ENCODE data around the gene FGFR1OP2.

FGFR1OP2 gene

DNA sequence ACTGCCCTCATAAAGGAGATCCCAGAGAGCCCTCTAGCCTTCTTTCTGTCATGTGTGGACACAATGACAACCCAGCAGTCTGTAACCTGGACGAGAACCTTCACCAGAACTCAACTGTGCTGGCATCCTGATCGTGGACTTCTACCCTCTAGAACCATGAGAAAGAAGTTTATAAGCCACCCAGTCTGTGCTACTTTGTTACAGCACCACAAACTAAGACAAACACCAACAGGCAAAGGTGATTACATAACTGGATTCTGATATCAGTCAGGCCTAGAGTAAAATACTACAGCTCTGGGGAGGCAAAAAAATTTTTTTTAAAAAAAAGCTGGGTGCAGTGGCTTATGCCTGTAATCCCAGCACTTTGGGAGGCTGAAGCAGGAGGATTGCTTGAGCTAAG, 57.4 kb downstream of the FGFR1OP2 start:
- DNase-seq: no peak
- in situ Hi-C loops (cut with MboI; ENCODE audit: low pct_unique_long_range_greater_than_20kb, low sequenced_read_pairs): no loop called here

GRCh38 chr12:26997003-26997402, 58.7 kb downstream of the FGFR1OP2 start:
- DNase-seq: no peak
- in situ Hi-C loops (cut with MboI; ENCODE audit: low pct_unique_long_range_greater_than_20kb, low sequenced_read_pairs): no loop called here

GRCh38 chr12:27000961-27001360, 62.7 kb downstream of the FGFR1OP2 start:
- in situ Hi-C loops (cut with MboI; ENCODE audit: low pct_unique_long_range_greater_than_20kb, low sequenced_read_pairs): no loop called here
- no peak for DNase-seq

DNA sequence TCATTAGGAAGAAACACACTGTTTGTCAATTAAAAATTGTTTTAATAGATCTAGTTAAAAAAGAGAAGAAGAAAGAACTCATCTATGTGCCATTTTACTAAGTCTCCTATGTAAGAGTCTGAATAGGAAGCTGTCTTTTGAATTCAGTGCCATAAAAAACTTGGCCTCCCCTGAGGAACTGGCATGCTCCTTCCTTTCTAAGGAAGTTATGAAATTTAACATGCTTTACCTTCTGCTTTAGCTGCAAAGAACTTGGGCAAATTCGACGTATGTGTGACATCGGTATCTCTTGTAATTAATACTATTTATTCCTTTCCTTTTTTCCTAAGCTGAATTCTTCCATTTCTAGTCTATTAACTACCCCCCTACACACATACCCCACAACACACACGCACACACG, 63.4 kb downstream of the FGFR1OP2 start:
- in situ Hi-C loops (cut with MboI; ENCODE audit: low pct_unique_long_range_greater_than_20kb, low sequenced_read_pairs): no loop called here
- peak; percentile 54 for DNase-seq

DNA sequence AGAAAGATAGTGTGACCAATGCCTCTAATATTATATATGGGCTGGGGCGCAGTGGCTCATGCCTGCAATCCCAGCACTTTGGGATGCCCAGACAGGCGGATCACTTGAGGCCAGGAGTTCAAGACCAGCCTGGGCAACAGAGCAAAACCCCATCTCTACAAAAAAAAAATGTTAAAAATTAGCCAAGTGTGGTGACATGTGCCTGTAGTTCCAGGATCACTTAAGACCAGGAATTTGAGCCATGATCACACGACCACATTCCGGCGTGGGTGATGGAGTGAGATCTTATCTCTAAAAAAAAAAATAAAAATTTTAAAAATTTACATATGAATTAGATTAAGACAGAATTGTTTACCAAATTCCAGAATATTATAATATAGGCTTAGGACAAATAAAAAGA, 63.9 kb downstream of the FGFR1OP2 start:
- in situ Hi-C loops (cut with MboI; ENCODE audit: low pct_unique_long_range_greater_than_20kb, low sequenced_read_pairs): no loop called here
- no peak for DNase-seq

- DNase-seq: no peak
- in situ Hi-C loops (cut with MboI; ENCODE audit: low pct_unique_long_range_greater_than_20kb, low sequenced_read_pairs): no loop called here
Observed at GRCh38 chr12:27003421-27004381, 65.4 kb downstream of the FGFR1OP2 start.

DNA sequence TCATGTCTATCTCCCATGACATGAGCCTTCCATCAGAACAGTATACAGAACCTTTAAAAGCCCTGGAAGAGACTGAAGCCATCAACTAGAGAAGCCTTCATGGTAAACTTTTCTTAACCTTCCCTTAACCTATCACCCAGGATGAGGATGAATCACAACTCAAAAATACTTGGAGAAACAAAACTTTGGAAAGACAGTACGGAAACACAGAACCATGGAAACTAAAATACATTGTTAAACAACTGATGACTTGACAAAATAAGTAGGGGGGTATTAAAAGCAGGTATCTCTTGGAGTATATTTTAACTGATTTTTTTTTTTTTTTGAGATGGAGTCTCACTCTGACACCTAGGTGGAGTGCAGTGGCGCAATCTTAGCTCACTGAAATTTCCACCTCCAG, 67.2 kb downstream of the FGFR1OP2 start:
- DNase-seq: no peak
- in situ Hi-C loops (cut with MboI; ENCODE audit: low pct_unique_long_range_greater_than_20kb, low sequenced_read_pairs): no loop called here

DNA sequence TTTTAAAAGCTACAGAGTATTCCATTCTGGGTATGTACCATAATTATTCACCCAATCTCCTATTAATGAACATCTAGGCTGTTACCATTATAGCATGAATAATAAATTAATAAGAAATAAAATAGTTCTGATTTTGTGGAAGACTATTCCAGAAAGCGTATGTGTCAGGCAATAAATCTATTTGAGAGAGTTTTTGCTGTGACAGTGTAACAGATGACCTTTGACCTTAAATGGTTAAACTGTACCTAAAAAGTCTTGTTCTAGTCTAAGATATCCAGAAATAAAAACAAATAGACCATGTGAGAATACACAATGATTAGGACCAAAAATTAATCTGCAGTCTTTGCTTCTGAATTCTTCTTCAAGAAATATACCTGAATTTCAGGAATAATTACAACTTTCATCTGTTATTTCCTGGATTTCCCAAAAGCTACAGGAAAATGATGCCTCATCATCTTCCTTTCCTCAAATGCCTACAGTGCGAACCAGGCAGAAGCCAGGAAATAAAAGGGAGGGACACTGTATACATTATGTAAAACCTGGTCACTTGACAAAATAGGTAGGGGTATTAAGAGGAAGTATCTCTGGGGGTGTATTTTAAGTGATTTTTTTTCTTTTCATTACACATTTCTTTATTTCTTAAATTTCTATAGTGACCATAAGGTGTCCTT, 68.7 kb downstream of the FGFR1OP2 start:
- in situ Hi-C loops (cut with MboI; ENCODE audit: low pct_unique_long_range_greater_than_20kb, low sequenced_read_pairs): no loop called here
- no peak for DNase-seq

- in situ Hi-C loops (cut with MboI; ENCODE audit: low pct_unique_long_range_greater_than_20kb, low sequenced_read_pairs): no loop called here
- no peak for DNase-seq
Observed at GRCh38 chr12:27008081-27008480, 69.8 kb downstream of the FGFR1OP2 start.

DNA sequence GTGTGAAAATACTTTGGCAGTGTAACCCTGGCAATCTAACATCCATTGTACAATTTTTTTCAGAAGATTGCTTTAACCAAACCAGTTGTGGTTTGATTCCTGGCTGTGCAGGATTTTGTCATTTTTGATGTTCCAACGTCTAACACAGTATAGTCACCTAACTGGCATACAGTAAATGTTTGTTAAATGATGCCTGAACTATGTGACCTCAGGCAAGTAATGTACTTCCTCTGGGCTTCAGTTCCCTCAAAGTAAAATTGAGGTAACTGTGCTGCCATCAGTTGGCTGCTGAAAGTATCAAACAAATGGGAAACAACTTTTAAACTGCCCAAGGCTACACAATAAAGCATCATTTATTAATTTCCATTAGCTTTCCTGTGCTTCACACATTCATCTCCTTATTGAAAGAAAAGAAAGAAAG, 71.6 kb downstream of the FGFR1OP2 start:
- peak; percentile 47 for DNase-seq
- in situ Hi-C loops (cut with MboI; ENCODE audit: low pct_unique_long_range_greater_than_20kb, low sequenced_read_pairs): no loop called here

DNA sequence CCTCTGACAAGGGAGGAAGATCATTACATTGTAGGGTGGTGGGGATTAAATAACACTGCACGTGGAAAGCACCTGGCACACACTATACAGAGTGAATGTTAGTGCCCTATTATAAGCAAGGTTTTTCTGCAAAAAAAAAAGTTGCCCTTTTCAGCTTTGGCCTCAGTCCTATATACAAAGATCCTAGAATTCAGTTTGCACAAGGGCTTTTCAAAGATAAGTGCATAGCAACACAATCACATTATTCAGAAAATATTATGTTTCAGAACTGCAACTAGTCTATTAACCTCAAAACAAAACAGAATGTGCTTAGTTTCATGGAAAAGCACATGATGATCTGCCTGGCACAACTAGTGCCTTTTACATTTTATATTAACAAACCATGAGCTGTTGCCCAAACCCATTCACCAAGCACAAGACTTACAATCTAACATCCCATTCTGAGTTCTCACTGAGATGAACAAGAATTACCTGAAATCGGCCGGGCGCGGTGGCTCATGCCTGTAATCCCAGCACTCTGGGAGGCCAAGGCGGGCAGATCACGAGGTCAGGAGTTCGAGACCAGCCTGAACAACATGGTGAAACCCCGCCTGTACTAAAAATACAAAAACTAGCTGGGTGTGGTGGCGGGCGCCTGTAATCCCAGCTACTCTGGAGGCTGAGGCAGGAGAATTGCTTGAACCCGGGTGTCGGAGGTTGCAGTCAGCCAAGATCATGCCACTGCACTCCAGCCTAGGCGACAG, 74.1 kb downstream of the FGFR1OP2 start:
- in situ Hi-C loops (cut with MboI; ENCODE audit: low pct_unique_long_range_greater_than_20kb, low sequenced_read_pairs): no loop called here
- DNase-seq: no peak

GRCh38 chr12:27012982-27013255, 74.6 kb downstream of the FGFR1OP2 start:
- peak; percentile 44 for DNase-seq
- in situ Hi-C loops (cut with MboI; ENCODE audit: low pct_unique_long_range_greater_than_20kb, low sequenced_read_pairs): no loop called here

- peak; percentile 64 for DNase-seq
- in situ Hi-C loops (cut with MboI; ENCODE audit: low pct_unique_long_range_greater_than_20kb, low sequenced_read_pairs): no loop called here
Observed at GRCh38 chr12:27013611-27014084, 75.4 kb downstream of the FGFR1OP2 start.

DNA sequence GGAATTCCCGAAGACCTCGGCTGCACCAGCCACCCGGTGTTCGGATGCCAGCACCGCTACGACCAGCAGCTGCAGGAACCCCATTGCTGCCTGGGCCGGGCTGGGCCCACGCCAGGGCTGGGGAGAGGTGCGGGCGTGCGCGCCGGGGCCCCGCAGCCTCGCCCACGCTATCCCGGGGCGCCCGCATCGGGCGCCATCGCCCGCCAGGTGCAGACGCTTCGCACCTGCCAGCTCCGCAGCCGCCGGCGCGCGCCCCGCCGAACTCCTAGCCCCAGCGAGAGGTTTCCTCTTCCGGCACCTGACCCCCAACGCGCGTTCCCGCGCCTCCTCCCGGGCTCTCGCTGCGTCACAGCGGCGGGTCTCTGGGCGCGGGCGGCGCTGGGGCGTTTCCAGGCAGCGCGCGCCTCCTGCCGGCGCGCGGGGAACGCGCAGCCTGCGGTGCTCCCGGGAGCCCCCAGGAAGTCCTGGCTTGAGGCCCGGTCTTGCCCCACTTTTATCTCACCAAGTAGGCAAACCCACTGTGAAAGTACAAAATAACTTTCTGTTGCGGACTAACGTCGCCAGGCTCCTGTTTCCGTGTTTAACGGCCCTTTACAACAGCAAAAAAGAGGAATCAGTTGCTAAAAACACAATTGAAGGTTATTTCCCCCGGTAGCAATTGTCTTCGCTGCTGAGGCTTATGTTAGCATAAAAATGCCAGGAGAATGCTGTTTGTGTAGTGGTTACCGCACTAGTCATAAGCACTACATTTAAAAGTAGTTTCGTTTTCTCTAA, 76.0 kb downstream of the FGFR1OP2 start, which contains the start of gene TM7SF3:
TM7SF3 (minus strand) TSS at position 300 of the 774 bp plus-strand sequence; CDS start at position 84, 216 bp downstream.
- in situ Hi-C loops (cut with MboI; ENCODE audit: low pct_unique_long_range_greater_than_20kb, low sequenced_read_pairs): no loop called here
- DNase-seq: peak; percentile 97

- in situ Hi-C loops (cut with MboI; ENCODE audit: low pct_unique_long_range_greater_than_20kb, low sequenced_read_pairs): no loop called here
- no peak for DNase-seq
Observed at GRCh38 chr12:27014859-27015729, 76.8 kb downstream of the FGFR1OP2 start.

DNA sequence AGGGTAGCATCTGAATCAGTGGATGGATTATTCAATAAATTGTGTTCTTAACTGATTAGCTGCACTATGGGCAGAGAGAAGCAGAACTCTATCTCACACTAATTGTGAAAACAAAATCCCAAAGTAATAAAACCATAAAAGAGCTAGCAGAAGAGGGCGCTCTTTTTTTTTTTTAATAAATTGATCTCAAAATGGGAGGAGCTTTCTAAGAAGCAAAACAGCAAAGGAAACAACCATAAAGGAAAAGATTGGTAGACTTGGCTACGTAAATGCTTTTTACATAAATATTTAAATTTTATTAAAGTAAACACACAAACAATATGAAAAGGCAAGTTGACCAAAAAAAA, 77.4 kb downstream of the FGFR1OP2 start:
- peak; percentile 79 for DNase-seq
- in situ Hi-C loops (cut with MboI; ENCODE audit: low pct_unique_long_range_greater_than_20kb, low sequenced_read_pairs): no loop called here

All from KBM-7 (cell line).